Cardiac muscle cell (in vitro differentiated cells and primary cell): Measurements from ENCODE around the gene ARL16. TPM values are rescaled to one million over a fixed set of nuclear protein-coding genes. Genes with fewer than 3 reads are reported as not detected.

Experiments used
- DNase-seq, 2 donors: peaks; one replicate each; pipeline versions ENCODE4 v3.0.0 to v3.0.0-alpha.2; 2010 to 2017; ENCODE audit warnings: low read depth in 1 of 2, low spot score in 1 of 2
- H3K27ac ChIP-seq: fragments of 200-600 bp; sonication (generic); 2 replicates; pipeline ENCODE4 v1.5.1; 2016
- H3K27me3 ChIP-seq: fragments of 200-600 bp; sonication (generic); 2 replicates; pipeline ENCODE4 v1.6.0; 2016; ENCODE audit warnings: control low read depth
- H3K36me3 ChIP-seq: fragments of 200-600 bp; sonication (generic); 2 replicates; pipeline ENCODE4 v1.5.1; 2016; ENCODE audit warnings: control low read depth
- H3K4me1 ChIP-seq: fragments of 200-600 bp; sonication (generic); 2 replicates; pipeline ENCODE4 v1.8.1; 2017; ENCODE audit warnings: low read depth, mild to moderate bottlenecking, mixed run types
- H3K4me3 ChIP-seq: fragments of 200-600 bp; sonication (generic); 2 replicates; pipeline ENCODE4 v1.5.1; 2016; ENCODE audit warnings: mild to moderate bottlenecking
- H3K9me3 ChIP-seq: fragments of 200-600 bp; sonication (generic); 2 replicates; pipeline ENCODE4 v1.5.1; 2017; ENCODE audit warnings: low read depth, mild to moderate bottlenecking, control low read depth
- CTCF ChIP-seq: IDR thresholded peaks from 2 replicates; pipeline ENCODE4 v1.5.1; 2012; ENCODE audit warnings: low read depth, mild to moderate bottlenecking, low read length
- polyA plus RNA-seq: library from polyadenylated mRNA; unstranded; fragments of >200 nt; fragmentation: Nextera tagmentation; extraction: Ambion mirVana; gene quantifications from 2 replicates; pipeline ENCODE4 v1.2.1, GENCODE V29; 2016
- total RNA-seq: library from RNA; depleted of rRNA; stranded (reverse); fragments of >200 nt; gene quantifications from 2 replicates; pipeline ENCODE4 v1.2.3, GENCODE V29; 2016

The ARL16 gene
- total and polyA plus RNA-seq, 2 experiments from 2014 or later, result 44.3 to 109 TPM

- Histone ChIP-seq H3K36me3 (peaks cover 38% of the 10 kb centered on the region), H3K4me3 (peak overlapping the region; percentile 54), H3K27ac (peak overlapping the region; percentile 89), H3K9me3 (no peaks in the 10 kb centered on the region), H3K4me1 (peaks cover 7% of the 10 kb centered on the region), H3K27me3 (no peaks in the 10 kb centered on the region)
- TF ChIP-seq CTCF, result no peak
- no peak for DNase-seq
Observed at GRCh38 chr17:81703747-81704654, 20.4 kb upstream of the ARL16 start.

GRCh38 chr17:81702934-81703746, 19.5 kb upstream of the ARL16 start, which contains the start of gene MRPL12:
MRPL12 (plus strand) TSS chr17:81703367; CDS start chr17:81703502, 135 bp downstream.
- no peaks in the 10 kb centered on the region for H3K27me3 ChIP-seq
- H3K36me3 ChIP-seq, result peaks cover 38% of the 10 kb centered on the region
- H3K27ac ChIP-seq, result peak within 1 kb of the TSS; percentile 89
- no peaks in the 10 kb centered on the region for H3K9me3 ChIP-seq
- peaks cover 7% of the 10 kb centered on the region for H3K4me1 ChIP-seq
- DNase-seq, result peak; percentile 94 to 98
- peak; percentile 6 for TF ChIP-seq CTCF
- H3K4me3 ChIP-seq, result peak within 1 kb of the TSS; percentile 54

- Histone ChIP-seq H3K4me3 (peak overlapping the region; percentile 54), H3K4me1 (peaks cover 7% of the 10 kb centered on the region), H3K36me3 (peaks cover 31% of the 10 kb centered on the region), H3K27me3 (no peaks in the 10 kb centered on the region), H3K27ac (no peak overlapping the region), H3K9me3 (no peaks in the 10 kb centered on the region)
- TF ChIP-seq CTCF, result no peak
- DNase-seq, result no peak
Observed at GRCh38 chr17:81701288-81702071, 17.9 kb upstream of the ARL16 start.

- H3K9me3 ChIP-seq, result no peaks in the 10 kb centered on the region
- peaks cover 7% of the 10 kb centered on the region for H3K4me1 ChIP-seq
- H3K4me3 ChIP-seq, result no peak overlapping the region
- TF ChIP-seq CTCF, result no peak
- H3K27ac ChIP-seq, result no peak overlapping the region
- no peaks in the 10 kb centered on the region for H3K27me3 ChIP-seq
- peaks cover 29% of the 10 kb centered on the region for H3K36me3 ChIP-seq
- DNase-seq, result no peak
Observed at GRCh38 chr17:81700353-81701287, 17.0 kb upstream of the ARL16 start.
